Chondrocyte (in vitro differentiated cells): ENCODE measurements around the gene MRPL14. TPM values are rescaled to one million over a fixed set of nuclear protein-coding genes. Genes with fewer than 3 reads are reported as not detected.
A peak's percentile ranks its signal among the peaks of the same experiment; 100 is the strongest.

Source experiments
- DNase-seq: peaks from one replicate; pipeline ENCODE4 v3.0.0; 2021; ENCODE audit warnings: mixed read lengths, low spot score
- H3K27ac Mint-ChIP-seq: one replicate; pipeline ENCODE4 v1.8.0; 2021; ENCODE audit warnings: mild to moderate bottlenecking, moderate library complexity, mixed read lengths; ENCODE audit not compliant: unreplicated experiment
- H3K27me3 Mint-ChIP-seq: 2 replicates; pipeline ENCODE4 v1.8.0; 2021; ENCODE audit warnings: low read depth, mixed read lengths
- H3K36me3 Mint-ChIP-seq: 2 replicates; pipeline ENCODE4 v1.8.0; 2021; ENCODE audit warnings: low read depth, mixed read lengths
- H3K4me1 Mint-ChIP-seq: 2 replicates; pipeline ENCODE4 v1.8.0; 2021; ENCODE audit warnings: low read depth, mild to moderate bottlenecking, mixed read lengths
- H3K4me3 Mint-ChIP-seq: one replicate; pipeline ENCODE4 v1.8.0; 2021; ENCODE audit warnings: mild to moderate bottlenecking, moderate library complexity, mixed read lengths; ENCODE audit not compliant: unreplicated experiment
- H3K9me3 Mint-ChIP-seq: 2 replicates; pipeline ENCODE4 v1.8.0; 2021; ENCODE audit warnings: low read depth, mixed read lengths
- total RNA-seq: library from RNA; stranded (reverse); gene quantifications from 3 replicates; pipeline ENCODE4 v1.2.1, GENCODE V29; 2021
- TF ChIP-seq, protein P1 (sequence below): fragments of 200-600 bp; sonication (generic); IDR thresholded peaks from 2 replicates; pipeline ENCODE4 v1.5.0; 2021; ENCODE audit warnings: antibody characterized with exemption, mild to moderate bottlenecking, moderate library complexity

MRPL14 gene
- total RNA-seq, 1 donor from 2014 or later: 35.1 TPM

DNA sequence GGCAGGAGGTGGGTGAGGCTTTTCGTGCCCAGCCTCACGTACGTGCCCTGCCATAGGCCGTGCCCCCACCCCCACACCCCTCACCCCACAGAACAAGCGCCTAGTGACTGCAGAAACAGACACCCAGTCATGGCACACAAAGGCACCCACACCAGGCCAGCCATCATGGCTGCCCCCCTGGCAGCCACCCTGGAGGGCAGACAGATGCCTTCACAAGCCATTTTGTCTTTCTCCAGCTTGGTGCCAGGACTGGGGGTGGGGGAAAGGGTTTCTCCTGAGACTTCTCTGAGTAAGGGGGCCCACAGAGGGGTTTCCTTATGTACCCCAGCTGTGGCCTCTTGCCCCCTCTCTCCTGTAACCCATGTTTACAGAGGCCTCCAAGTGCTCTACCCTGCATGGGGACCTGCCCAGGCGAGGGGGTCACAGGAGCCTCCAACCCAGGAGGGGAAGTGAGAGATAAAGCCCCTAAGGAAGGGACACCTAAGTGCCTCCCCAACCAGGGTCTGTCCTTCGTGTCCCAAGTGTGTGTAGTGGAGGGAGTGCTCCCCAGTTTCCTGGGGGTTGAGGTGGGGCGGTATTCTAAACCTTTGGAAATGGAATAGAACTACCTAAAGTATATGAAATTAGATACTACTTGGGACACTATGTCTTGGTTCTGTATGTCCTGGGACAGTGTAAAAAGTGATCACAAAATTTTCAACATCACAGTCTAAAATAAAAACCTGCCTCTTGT is 49.9 kb downstream of the MRPL14 start:
- DNase-seq: no peak
- Mint-ChIP-seq H3K4me1 (peaks cover 33% of the 10 kb centered on the region), H3K27ac (no peak overlapping the region), H3K36me3 (no peaks in the 10 kb centered on the region), H3K27me3 (no peaks in the 10 kb centered on the region), H3K9me3 (no peaks in the 10 kb centered on the region), H3K4me3 (no peak overlapping the region)
- TF ChIP-seq, protein P1, sequence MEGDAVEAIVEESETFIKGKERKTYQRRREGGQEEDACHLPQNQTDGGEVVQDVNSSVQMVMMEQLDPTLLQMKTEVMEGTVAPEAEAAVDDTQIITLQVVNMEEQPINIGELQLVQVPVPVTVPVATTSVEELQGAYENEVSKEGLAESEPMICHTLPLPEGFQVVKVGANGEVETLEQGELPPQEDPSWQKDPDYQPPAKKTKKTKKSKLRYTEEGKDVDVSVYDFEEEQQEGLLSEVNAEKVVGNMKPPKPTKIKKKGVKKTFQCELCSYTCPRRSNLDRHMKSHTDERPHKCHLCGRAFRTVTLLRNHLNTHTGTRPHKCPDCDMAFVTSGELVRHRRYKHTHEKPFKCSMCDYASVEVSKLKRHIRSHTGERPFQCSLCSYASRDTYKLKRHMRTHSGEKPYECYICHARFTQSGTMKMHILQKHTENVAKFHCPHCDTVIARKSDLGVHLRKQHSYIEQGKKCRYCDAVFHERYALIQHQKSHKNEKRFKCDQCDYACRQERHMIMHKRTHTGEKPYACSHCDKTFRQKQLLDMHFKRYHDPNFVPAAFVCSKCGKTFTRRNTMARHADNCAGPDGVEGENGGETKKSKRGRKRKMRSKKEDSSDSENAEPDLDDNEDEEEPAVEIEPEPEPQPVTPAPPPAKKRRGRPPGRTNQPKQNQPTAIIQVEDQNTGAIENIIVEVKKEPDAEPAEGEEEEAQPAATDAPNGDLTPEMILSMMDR: no peak

DNA sequence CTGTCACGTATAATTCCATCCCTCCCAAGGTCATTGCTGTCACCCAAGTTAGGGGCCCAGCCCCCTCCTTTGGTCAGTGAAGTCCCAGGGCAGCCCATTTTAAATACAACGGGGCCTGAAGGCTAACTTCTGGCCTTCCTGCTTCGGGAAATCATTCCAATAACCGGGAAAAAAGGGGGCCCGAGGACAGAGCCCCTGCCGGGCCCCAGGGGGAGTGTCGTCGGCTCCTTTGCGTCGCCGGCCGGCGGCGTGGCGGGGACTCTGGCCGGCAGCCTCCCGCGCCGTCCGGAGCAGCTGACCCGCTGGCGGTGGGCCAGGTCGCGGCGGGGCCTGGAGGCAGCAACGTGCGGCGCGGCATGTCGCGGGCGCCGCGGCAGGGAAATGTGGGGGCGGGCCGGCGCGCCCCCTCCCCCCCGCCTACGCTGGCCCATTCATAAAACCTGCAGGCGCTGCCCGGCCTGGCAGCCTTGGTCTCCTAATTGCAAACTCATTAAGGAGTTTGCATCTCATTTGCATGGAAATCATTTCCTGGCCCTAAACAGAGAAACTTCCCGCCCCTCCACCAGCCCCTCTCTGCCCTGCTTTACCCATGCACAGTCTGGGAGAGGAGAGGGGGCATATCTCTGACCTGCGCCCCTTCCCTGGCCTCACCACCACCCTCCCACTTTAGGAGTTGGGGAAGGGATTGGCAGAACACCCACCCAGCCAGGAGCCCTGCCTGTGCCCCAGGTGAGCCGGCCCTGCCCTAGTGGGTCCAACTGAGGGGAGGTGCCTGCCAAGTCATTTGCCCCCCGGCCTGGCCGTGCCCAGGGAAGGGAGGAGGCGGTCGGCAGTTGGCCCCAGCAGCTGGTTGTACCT is 50.7 kb downstream of the MRPL14 start:
- no peak for DNase-seq
- no peak overlapping the region for H3K27ac Mint-ChIP-seq
- H3K4me1 Mint-ChIP-seq: peaks cover 41% of the 10 kb centered on the region
- H3K36me3 Mint-ChIP-seq: no peaks in the 10 kb centered on the region
- H3K4me3 Mint-ChIP-seq: no peak overlapping the region
- TF ChIP-seq, protein P1: peak; percentile 24
- no peaks in the 10 kb centered on the region for H3K27me3 Mint-ChIP-seq
- no peaks in the 10 kb centered on the region for H3K9me3 Mint-ChIP-seq

DNA sequence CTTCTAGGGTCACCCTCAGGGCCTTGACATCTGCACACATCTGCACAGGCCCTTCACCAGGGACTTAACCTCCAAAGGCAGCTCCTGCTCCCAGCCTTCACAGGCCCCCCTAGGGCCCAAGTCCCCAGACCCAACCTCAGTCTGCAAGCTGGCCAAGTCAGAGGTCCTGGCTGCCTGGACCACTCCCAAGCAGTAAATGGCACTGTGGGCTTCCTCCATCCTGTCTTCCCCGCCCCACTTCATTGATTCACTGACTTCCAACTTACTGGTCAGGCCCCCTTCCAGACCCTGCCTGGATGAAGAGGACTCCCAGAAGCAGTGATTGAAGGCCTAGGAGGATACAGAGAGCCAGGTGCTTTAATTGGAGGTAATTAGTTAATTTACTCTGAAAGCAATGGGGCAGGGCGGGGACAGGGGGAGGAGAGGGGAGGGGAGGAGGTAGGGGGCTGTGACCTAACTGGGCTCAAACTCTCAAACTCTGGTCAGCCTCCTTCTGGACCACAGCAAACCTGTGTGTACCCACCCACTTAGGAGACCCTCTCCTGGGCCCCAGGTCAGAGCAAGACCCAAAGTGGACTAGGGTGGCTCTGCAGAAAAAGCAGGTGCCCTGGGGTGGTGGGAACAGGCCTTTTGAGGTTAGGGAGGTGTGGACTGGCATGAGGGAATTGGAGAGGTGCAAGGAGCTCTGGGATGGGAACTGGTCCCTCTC is 51.5 kb downstream of the MRPL14 start:
- TF ChIP-seq, protein P1: no peak
- Mint-ChIP-seq H3K36me3 (no peaks in the 10 kb centered on the region), H3K9me3 (no peaks in the 10 kb centered on the region), H3K4me3 (no peak overlapping the region), H3K4me1 (peaks cover 48% of the 10 kb centered on the region), H3K27ac (no peak overlapping the region), H3K27me3 (no peaks in the 10 kb centered on the region)
- DNase-seq: no peak

DNA sequence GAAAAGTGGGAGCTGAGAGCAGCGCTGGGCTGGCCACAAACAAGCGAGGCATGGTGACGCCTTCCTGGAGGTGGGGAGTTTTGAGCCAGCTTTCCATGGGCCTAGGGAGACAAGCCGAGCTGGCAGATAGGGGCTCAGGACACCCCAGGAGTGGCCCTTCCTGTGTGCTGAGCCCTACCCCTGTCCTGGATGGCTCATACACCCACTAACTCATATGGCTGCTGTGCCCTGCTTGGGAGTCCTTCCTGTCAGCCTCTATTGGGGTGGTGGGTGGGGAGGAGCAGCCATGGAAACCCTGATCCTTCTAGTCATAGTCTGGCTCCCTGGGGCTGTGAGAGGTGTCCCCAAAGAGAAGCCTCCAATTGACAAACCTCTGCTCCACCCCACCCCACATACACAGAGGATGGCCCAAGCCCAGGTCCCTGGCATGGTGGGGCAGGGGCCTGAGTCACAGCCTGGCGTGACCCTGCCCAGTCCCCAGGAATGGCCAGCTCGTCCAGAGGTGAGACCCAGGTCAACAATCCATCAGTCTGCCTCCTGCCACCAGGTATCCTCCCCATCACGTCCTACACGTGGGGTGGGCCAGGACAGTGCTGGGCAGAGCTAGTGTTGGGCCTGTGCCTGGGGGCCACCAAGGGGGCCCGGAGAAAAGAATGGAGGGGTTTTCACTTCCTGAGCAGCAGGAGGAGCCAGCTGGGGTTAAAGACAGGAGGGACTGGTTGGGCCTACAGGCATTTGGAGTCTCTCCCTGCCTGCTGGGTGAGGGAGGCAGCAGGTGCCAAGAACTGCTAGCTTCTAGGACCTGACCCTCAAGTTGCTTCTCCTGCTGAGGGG is 52.2 kb downstream of the MRPL14 start:
- TF ChIP-seq, protein P1: peak; percentile 59
- Mint-ChIP-seq H3K27me3 (no peaks in the 10 kb centered on the region), H3K9me3 (no peaks in the 10 kb centered on the region), H3K27ac (peak overlapping the region; percentile 79), H3K36me3 (no peaks in the 10 kb centered on the region), H3K4me3 (no peak overlapping the region), H3K4me1 (peaks cover 51% of the 10 kb centered on the region)
- peak; percentile 51 for DNase-seq
